DOHH2 (cell line): ENCODE measurements around the gene NDUFA13.

Source experiments
- H3F3A ChIP-seq: fragments of 200-600 bp; sonication (generic), shearing (Covaris generic); 2 replicates; pipeline ENCODE4 v1.6.0; 2016; ENCODE audit warnings: antibody characterized with exemption, mild to moderate bottlenecking; ENCODE audit not compliant: control insufficient read depth, insufficient read depth
- H3K27ac ChIP-seq: fragments of 200-600 bp; sonication (generic); 2 replicates; pipeline ENCODE4 v1.5.1; 2014; ENCODE audit warnings: low read depth, mild to moderate bottlenecking, low read length, moderate library complexity
- H3K27me3 ChIP-seq: fragments of 200-600 bp; sonication (generic); 2 replicates; pipeline ENCODE4 v1.6.1; 2014; ENCODE audit warnings: mild to moderate bottlenecking, low read length, mixed read lengths; ENCODE audit not compliant: control insufficient read depth
- H3K36me3 ChIP-seq: fragments of 200-600 bp; sonication (generic); 2 replicates; pipeline ENCODE4 v1.6.1; 2014; ENCODE audit warnings: mild to moderate bottlenecking, low read length, moderate library complexity, mixed read lengths; ENCODE audit not compliant: control insufficient read depth
- H3K4me1 ChIP-seq: fragments of 200-600 bp; sonication (generic); 2 replicates; pipeline ENCODE4 v1.6.1; 2014; ENCODE audit warnings: mild to moderate bottlenecking, low read length, mixed read lengths; ENCODE audit not compliant: control insufficient read depth
- H3K4me2 ChIP-seq: fragments of 200-600 bp; sonication (generic); 2 replicates; pipeline ENCODE4 v1.6.0; 2014; ENCODE audit warnings: mild to moderate bottlenecking, low read length, moderate library complexity
- H3K4me3 ChIP-seq: fragments of 200-600 bp; sonication (generic); 2 replicates; pipeline ENCODE4 v1.5.1; 2014; ENCODE audit warnings: mild to moderate bottlenecking, low read length, mixed read lengths
- H3K79me2 ChIP-seq: fragments of 200-600 bp; sonication (generic); 2 replicates; pipeline ENCODE4 v1.6.1; 2014; ENCODE audit warnings: mild to moderate bottlenecking, low read length, mixed read lengths; ENCODE audit not compliant: control insufficient read depth
- H3K9me2 ChIP-seq: fragments of 200-600 bp; sonication (generic); replicated peaks from 2 replicates; pipeline ENCODE4 v1.6.1; 2014; ENCODE audit warnings: mild to moderate bottlenecking, low read length, mixed read lengths; ENCODE audit not compliant: control insufficient read depth
- H3K9me3 ChIP-seq: fragments of 200-600 bp; sonication (generic); 2 replicates; pipeline ENCODE4 v1.6.1; 2014; ENCODE audit warnings: antibody characterized with exemption, low read length, mixed read lengths; ENCODE audit not compliant: control insufficient read depth, insufficient read depth
- H4K20me1 ChIP-seq: fragments of 200-600 bp; sonication (generic); 2 replicates; pipeline ENCODE4 v1.6.0; 2014; ENCODE audit warnings: low read depth, mild to moderate bottlenecking, antibody characterized with exemption, low read length, moderate library complexity; ENCODE audit not compliant: control insufficient read depth, insufficient read depth
- EZH2phosphoT487 ChIP-seq: fragments of 200-600 bp; sonication (generic); IDR thresholded peaks from 2 replicates; pipeline ENCODE4 v1.6.1; 2017; ENCODE audit warnings: borderline replicate concordance, mild to moderate bottlenecking, antibody characterized with exemption, low read length, moderate library complexity, mixed read lengths
- TF ChIP-seq, protein P1 (sequence below): fragments of 200-600 bp; sonication (generic); IDR thresholded peaks from one replicate; pipeline ENCODE4 v1.5.1; 2014; ENCODE audit warnings: antibody characterized with exemption, mild to moderate bottlenecking, low read depth, low read length; ENCODE audit not compliant: poor library complexity, severe bottlenecking

Gene NDUFA13

DNA sequence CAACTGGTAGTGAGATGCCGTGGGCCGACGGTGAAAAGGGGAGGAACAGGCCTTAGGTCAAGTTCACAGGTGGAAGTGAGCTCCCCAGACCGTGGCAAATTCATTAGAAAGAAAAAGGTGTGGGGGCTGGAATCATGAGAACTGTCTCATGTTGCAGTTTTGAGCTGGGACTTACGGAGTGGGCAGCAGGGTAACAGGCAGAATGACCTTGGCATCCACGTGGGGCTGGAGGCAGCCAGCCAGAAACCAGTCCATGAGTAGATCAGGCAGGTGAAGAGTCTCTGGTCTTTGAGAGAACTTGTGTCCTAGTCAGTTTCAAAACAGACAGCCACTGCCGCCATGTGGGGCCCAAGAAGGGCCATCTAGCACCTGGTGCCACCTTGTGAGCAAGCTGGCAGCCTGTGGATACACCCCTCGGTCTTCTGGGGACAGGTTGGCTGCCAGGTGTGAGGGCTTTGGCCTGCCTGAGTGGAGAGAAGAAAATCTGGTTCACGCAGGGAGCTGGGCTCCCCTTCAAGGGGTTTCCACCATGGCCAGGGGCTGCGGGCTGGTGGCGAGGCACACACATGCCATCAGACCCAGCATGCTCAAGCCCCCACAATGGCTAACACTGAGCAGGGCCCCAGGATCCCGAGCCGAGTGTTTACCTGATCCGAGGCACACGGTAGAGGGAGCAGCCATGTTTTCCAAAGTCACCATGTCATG is 24.6 kb upstream of the NDUFA13 start:
- TF ChIP-seq, protein P1, sequence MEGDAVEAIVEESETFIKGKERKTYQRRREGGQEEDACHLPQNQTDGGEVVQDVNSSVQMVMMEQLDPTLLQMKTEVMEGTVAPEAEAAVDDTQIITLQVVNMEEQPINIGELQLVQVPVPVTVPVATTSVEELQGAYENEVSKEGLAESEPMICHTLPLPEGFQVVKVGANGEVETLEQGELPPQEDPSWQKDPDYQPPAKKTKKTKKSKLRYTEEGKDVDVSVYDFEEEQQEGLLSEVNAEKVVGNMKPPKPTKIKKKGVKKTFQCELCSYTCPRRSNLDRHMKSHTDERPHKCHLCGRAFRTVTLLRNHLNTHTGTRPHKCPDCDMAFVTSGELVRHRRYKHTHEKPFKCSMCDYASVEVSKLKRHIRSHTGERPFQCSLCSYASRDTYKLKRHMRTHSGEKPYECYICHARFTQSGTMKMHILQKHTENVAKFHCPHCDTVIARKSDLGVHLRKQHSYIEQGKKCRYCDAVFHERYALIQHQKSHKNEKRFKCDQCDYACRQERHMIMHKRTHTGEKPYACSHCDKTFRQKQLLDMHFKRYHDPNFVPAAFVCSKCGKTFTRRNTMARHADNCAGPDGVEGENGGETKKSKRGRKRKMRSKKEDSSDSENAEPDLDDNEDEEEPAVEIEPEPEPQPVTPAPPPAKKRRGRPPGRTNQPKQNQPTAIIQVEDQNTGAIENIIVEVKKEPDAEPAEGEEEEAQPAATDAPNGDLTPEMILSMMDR: no peak
- no peak for TF ChIP-seq EZH2phosphoT487
- Histone ChIP-seq H4K20me1 (peaks cover 8% of the 10 kb centered on the region; the same call in 1 of the 2 replicates), H3K9me3 (no peaks in the 10 kb centered on the region), H3K9me2 (no peaks in the 10 kb centered on the region), H3K4me3 (no peak overlapping the region), H3K36me3 (peaks cover 58% of the 10 kb centered on the region), H3K4me1 (peaks cover 43% of the 10 kb centered on the region), H3K27me3 (no peaks in the 10 kb centered on the region), H3K27ac (no peak overlapping the region), H3F3A (peaks cover 18% of the 10 kb centered on the region), H3K4me2 (no peak overlapping the region), H3K79me2 (peaks cover 79% of the 10 kb centered on the region)

DNA sequence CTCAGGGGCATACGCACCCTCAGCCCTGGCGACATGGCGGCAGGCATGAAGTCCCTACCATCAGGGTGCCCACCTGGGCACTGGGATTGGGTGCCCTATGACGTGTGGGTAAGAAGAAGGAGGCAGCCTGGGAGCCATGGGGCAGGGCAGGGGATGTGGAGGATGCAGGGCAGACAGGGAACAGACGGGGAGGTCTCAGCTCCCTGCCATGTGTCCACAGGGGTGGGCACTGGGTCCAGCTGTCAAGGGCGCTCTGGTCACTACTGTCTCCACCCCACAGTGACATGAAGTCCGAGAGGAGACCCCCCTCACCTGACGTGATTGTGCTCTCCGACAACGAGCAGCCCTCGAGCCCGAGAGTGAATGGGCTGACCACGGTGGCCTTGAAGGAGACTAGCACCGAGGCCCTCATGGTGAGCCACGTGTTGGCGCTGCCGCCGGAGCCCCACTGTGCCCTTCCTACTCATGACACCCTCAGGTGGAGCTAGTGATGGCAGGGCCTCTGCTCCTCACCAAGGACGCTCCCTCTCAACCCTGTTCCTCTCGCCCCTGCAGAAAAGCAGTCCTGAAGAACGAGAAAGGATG is 23.9 kb upstream of the NDUFA13 start:
- no peaks in the 10 kb centered on the region for H3K9me3 ChIP-seq
- H3K27me3 ChIP-seq: no peaks in the 10 kb centered on the region
- H3K36me3 ChIP-seq: peaks cover 61% of the 10 kb centered on the region
- H3K4me2 ChIP-seq: no peak overlapping the region
- peaks cover 36% of the 10 kb centered on the region for H3K4me1 ChIP-seq
- peaks cover 75% of the 10 kb centered on the region for H3K79me2 ChIP-seq
- H3F3A ChIP-seq: peaks cover 18% of the 10 kb centered on the region
- H3K27ac ChIP-seq: no peak overlapping the region
- H3K9me2 ChIP-seq: no peaks in the 10 kb centered on the region
- TF ChIP-seq EZH2phosphoT487: no peak
- TF ChIP-seq, protein P1: no peak
- no peak overlapping the region for H3K4me3 ChIP-seq
- H4K20me1 ChIP-seq: peaks cover 8% of the 10 kb centered on the region; the same call in 1 of the 2 replicates

DNA sequence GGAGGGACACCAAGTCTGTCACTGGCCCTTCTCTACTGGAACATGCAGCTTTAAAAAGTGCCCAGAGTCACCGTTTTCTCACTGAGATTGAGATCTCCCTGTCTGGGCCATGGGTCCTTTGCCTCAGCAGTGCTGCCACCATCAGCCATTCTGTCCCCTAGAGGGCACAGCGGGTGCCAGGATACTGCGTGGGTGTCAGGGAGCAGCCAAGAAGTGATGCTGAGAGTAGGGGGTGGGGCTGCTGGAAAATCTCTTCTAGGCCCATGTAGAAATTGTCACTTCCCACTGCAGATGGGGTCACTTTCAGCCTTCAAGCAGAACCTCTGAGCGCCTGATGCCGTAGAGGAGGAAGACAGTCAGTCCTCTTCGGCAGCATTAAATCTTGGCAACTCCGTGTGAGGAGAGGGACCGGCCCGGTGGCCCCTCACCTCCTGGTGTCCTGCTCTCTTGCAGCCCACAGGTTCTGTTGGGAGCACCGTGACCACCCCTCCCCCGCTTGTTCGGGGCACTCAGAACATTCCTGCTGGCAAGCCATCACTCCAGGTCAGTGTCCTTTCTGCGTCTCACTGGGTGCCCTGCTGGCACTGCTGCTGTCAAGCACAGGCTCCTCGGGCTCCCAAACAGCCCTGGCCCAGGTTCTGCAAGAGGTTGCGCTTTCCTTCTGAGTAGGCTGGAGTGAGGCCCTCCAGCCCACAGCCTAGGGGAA is 22.0 kb upstream of the NDUFA13 start:
- TF ChIP-seq EZH2phosphoT487: no peak
- TF ChIP-seq, protein P1: no peak
- no peaks in the 10 kb centered on the region for H3K27me3 ChIP-seq
- no peak overlapping the region for H3K4me2 ChIP-seq
- no peaks in the 10 kb centered on the region for H3K9me2 ChIP-seq
- H3K4me3 ChIP-seq: no peak overlapping the region
- peaks cover 8% of the 10 kb centered on the region; the same call in 1 of the 2 replicates for H4K20me1 ChIP-seq
- H3K27ac ChIP-seq: no peak overlapping the region
- H3K79me2 ChIP-seq: peaks cover 59% of the 10 kb centered on the region
- peaks cover 80% of the 10 kb centered on the region for H3K36me3 ChIP-seq
- H3F3A ChIP-seq: peaks cover 10% of the 10 kb centered on the region
- H3K4me1 ChIP-seq: peaks cover 18% of the 10 kb centered on the region
- H3K9me3 ChIP-seq: no peaks in the 10 kb centered on the region
